Neural cell (in vitro differentiated cells): Measurements from ENCODE around the gene PYGO2.

Experiments used
- EP300 ChIP-seq: fragments of 450-650 bp; conservative IDR thresholded peaks from 2 replicates; pipeline ENCODE4 v1.6.1; 2014; ENCODE audit warnings: antibody characterized with exemption, mild to moderate bottlenecking, moderate library complexity; ENCODE audit not compliant: poor library complexity, severe bottlenecking
- EZH2 ChIP-seq: fragments of 200-600, 300-800 bp; shearing (Covaris generic), sonication (generic); IDR thresholded peaks from 2 replicates; pipeline ENCODE4 v1.6.1; 2014; ENCODE audit warnings: antibody characterized with exemption, low read length, borderline replicate concordance, mild to moderate bottlenecking; ENCODE audit not compliant: insufficient read depth, poor library complexity, severe bottlenecking
- MXI1 ChIP-seq: fragments of 450-650 bp; conservative IDR thresholded peaks from 2 replicates; pipeline ENCODE4 v1.6.1; 2014; ENCODE audit warnings: antibody characterized with exemption, mild to moderate bottlenecking; ENCODE audit not compliant: poor library complexity, severe bottlenecking
- POLR2AphosphoS5 ChIP-seq: IDR thresholded peaks from 2 replicates; pipeline ENCODE4 v1.6.1; 2012
- RAD21 ChIP-seq: fragments of 450-650 bp; conservative IDR thresholded peaks from 2 replicates; pipeline ENCODE4 v1.6.1; 2014; ENCODE audit warnings: antibody characterized with exemption, mild to moderate bottlenecking, moderate library complexity
- TAF1 ChIP-seq: IDR thresholded peaks from 2 replicates; pipeline ENCODE4 v1.6.1; 2012; ENCODE audit warnings: low read depth
- TF ChIP-seq, protein P1 (sequence below): fragments of 450-650 bp; IDR thresholded peaks from 2 replicates; pipeline ENCODE4 v1.5.1; 2014; ENCODE audit warnings: antibody characterized with exemption, mild to moderate bottlenecking, moderate library complexity; ENCODE audit not compliant: poor library complexity, severe bottlenecking

DNA sequence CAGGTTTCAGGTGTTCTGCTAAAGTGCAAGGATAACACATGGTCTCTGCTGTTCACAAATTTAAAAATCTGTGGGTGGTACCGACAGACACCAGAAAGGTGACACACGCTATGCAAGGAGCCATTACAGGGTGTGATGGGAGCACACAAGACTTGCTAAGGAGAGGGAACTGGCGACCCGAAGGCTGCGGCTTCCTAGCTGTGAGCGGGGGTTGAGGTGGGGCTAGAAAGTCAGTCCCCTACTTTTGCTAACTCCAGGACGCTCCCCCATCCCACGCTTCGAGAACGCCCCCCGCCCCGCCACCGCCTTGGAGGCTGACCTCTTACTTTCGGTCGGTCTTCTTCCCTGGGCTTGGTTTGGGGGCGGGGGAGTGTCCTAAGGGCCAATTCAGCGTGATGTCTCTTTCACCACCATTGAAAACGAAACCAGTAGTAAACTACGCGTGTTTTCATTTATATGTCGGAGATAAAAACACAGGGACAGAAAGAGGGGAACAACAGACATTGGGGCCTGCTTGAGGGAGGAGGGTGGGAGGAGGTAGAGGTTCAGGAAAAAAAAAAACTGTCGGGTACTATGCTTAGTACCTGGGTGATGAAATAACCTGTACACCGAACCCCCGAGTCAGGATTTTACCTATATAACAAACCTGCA lies 14.0 kb upstream of the PYGO2 start:
- TF ChIP-seq, protein P1, sequence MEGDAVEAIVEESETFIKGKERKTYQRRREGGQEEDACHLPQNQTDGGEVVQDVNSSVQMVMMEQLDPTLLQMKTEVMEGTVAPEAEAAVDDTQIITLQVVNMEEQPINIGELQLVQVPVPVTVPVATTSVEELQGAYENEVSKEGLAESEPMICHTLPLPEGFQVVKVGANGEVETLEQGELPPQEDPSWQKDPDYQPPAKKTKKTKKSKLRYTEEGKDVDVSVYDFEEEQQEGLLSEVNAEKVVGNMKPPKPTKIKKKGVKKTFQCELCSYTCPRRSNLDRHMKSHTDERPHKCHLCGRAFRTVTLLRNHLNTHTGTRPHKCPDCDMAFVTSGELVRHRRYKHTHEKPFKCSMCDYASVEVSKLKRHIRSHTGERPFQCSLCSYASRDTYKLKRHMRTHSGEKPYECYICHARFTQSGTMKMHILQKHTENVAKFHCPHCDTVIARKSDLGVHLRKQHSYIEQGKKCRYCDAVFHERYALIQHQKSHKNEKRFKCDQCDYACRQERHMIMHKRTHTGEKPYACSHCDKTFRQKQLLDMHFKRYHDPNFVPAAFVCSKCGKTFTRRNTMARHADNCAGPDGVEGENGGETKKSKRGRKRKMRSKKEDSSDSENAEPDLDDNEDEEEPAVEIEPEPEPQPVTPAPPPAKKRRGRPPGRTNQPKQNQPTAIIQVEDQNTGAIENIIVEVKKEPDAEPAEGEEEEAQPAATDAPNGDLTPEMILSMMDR: no peak
- TF ChIP-seq EP300 (no peak), POLR2AphosphoS5 (no peak), EZH2 (no peak), RAD21 (no peak), TAF1 (no peak), MXI1 (no peak)
